NCI-H2081 treated with DMSO at 0.1 percent for 48 hours (cell line): Measurements from ENCODE around the gene SIX4.

Experiments
- DNase-seq: peaks from one replicate; lab custom pipeline; 2025; lab: John Stamatoyannopoulos, UW

The SIX4 gene

GRCh38 chr14:60722107-60722356, 2.1 kb downstream of the SIX4 start:
- no peak for DNase-seq

GRCh38 chr14:60721326-60722106, 2.6 kb downstream of the SIX4 start:
- no peak for DNase-seq

GRCh38 chr14:60720962-60721325, 3.2 kb downstream of the SIX4 start:
- DNase-seq, result no peak

GRCh38 chr14:60720391-60720790, 3.8 kb downstream of the SIX4 start:
- DNase-seq, result no peak

GRCh38 chr14:60713513-60713912, 10.6 kb downstream of the SIX4 start:
- DNase-seq, result no peak

- no peak for DNase-seq
Measured at GRCh38 chr14:60710494-60710893, 13.7 kb downstream of the SIX4 start.

GRCh38 chr14:60707858-60708257, 16.3 kb downstream of the SIX4 start:
- no peak for DNase-seq

GRCh38 chr14:60705100-60705499, 19.1 kb downstream of the SIX4 start:
- no peak for DNase-seq

GRCh38 chr14:60700598-60700997, 23.6 kb downstream of the SIX4 start:
- DNase-seq, result no peak

GRCh38 chr14:60695327-60695726, 28.8 kb downstream of the SIX4 start:
- no peak for DNase-seq

- DNase-seq, result no peak
Measured at GRCh38 chr14:60691383-60692113, 32.6 kb downstream of the SIX4 start.

GRCh38 chr14:60686865-60687264, 37.3 kb downstream of the SIX4 start:
- DNase-seq, result no peak

GRCh38 chr14:60684203-60684602, 39.9 kb downstream of the SIX4 start:
- no peak for DNase-seq

- DNase-seq, result no peak
Measured at GRCh38 chr14:60681271-60681670, 42.9 kb downstream of the SIX4 start.

- DNase-seq, result no peak
Measured at GRCh38 chr14:60680511-60680910, 43.6 kb downstream of the SIX4 start.

GRCh38 chr14:60679566-60680258, 44.4 kb downstream of the SIX4 start:
- DNase-seq, result no peak

- no peak for DNase-seq
Measured at GRCh38 chr14:60677701-60678100, 46.5 kb downstream of the SIX4 start.

- DNase-seq, result no peak
Measured at GRCh38 chr14:60670989-60671388, 53.2 kb downstream of the SIX4 start.

GRCh38 chr14:60668431-60669112, 55.6 kb downstream of the SIX4 start:
- DNase-seq, result no peak

- peak; percentile 15 for DNase-seq
Measured at GRCh38 chr14:60665177-60665550, 59.0 kb downstream of the SIX4 start.

- DNase-seq, result no peak
Measured at GRCh38 chr14:60662982-60663381, 61.2 kb downstream of the SIX4 start.

GRCh38 chr14:60661721-60662120, 62.4 kb downstream of the SIX4 start:
- DNase-seq, result no peak
